GM18861 (cell line): Measurements from ENCODE around the gene TTC23L.
"Not testable (repeated sequence)": the region's sequence is repeated elsewhere in the genome, so short reads cannot be mapped to it uniquely, and the experiment has no call there.

Source experiments
- ATAC-seq: cut with Tn5 transposase; IDR thresholded peaks from one replicate; pipeline ENCODE4 v1.9.1; 2021; ENCODE audit not compliant: unreplicated experiment

The TTC23L gene

GRCh38 chr5:34916518-34916917 lies 77.6 kb downstream of the TTC23L start:
- ATAC-seq, result no peak

GRCh38 chr5:34918025-34918424 lies 79.1 kb downstream of the TTC23L start:
- ATAC-seq, result no peak

GRCh38 chr5:34919077-34919476 lies 80.1 kb downstream of the TTC23L start:
- no peak for ATAC-seq

DNA sequence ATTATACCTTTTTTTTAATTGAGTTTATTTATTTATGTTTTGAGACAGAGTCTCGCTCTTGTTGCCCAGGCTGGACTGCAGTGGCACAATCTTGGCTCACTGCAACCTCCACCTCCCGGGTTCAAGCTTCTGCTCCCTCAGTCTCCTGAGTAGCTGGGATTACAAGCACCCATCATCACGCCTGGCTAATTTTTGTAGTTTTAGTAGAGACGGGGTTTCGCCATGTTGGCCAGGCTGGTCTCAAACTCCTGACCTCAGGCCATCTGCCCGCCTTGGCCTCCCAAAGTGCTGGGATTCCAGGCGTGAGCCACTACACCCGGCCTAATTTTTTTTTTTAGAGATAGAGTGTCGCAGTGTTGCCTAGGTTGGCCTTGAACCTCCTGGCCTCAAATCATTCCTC lies 84.3 kb downstream of the TTC23L start:
- ATAC-seq, result not testable (repeated sequence)

DNA sequence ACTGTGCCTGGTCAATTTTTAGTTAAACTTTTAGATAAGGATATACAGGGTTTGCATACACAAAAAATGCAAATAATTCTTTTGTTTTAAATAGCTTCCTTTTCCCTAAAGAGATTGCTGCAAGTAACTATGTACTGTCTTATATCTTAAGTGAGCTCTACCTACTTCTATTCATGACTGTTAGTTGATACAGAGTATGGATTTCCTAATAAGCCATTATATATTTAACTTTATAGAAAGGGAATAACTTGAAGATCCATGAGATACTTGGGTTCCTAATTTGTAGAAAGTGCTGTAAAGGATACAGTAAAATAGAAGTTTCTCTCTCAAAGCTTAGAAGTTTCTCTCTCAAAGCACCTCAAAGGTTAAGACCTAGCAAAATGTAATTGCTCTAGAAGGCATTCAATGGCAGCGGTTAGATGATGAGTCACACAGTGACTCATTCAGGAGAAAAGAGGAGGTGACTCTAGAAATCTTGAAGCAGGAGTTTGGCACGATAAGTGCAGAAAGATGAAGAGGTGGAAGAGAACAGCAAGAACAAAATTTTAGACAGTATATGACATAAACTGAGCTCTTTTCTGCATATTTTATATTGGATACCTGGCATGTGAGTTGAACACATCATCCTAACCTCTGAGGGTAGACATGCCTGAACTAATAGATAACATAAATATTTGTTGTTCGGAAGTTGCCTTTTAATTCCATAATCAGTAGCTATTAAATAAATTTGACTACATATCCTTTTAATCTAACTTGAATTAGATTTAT lies 84.9 kb downstream of the TTC23L start:
- ATAC-seq, result peak; percentile 79

GRCh38 chr5:34924462-34924765 lies 85.5 kb downstream of the TTC23L start:
- ATAC-seq, result no peak

DNA sequence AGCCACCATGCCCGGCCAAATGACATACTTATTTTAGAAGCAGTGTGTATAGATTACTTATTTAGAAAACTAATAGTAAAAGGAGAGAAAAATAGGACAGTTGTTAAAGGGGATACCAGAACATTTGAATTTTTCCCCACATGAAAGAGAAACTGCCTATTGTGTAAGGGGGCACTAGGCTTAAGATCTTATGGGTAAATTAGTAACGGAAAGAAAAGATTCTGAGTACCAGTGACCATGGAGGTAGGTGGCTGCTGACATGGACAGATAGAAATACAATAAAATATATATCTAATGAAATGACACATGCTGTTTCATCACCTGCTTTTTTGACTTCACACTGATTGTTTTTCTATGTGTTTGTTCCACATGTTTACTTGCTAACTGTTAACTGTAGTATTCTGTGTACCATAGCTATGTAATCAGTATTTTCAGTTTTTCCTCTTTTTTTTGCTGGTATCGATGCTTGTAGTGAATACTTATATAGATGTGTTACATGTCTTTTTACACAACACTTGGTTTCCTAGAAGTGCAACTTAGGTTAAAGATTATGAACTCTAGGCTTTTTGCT lies 87.4 kb downstream of the TTC23L start:
- no peak for ATAC-seq

GRCh38 chr5:34927785-34928184 lies 88.8 kb downstream of the TTC23L start:
- ATAC-seq, result no peak

GRCh38 chr5:34928267-34928666 lies 89.3 kb downstream of the TTC23L start:
- no peak for ATAC-seq

DNA sequence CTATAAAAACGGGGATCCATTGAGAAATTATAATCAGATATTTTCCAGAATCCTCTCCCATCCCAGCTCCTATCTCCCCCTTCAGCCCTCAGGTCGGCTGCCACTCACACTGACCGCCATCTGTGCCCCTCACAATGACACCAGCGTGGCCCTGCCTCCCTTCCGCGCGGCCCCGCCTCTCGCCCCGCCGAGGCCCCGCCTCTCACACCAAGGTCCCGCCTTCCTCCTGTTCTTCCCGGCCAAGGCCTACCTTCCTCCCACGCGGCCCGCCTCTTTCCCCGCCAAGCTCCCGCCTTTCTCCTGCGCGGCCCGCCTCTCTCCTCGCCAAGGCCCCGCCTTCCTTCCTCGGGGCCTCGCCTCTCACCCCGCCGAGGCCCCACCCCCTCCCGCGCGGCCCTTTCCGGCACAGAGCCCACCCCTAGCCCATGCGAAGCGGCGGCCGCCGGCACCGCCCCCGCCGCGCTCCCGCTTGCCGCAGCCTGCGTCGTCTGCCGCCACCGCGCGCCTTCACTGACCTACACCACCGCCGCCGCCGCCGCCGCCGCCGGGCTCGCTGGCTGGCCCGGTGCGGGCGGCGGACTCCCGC lies 90.3 kb downstream of the TTC23L start, which contains the start of gene DNAJC21:
DNAJC21 (plus strand) TSS at position 426 of the 586 bp plus-strand sequence. CDS start 261 bp downstream, outside the sequence.
- peak; percentile 67 for ATAC-seq

DNA sequence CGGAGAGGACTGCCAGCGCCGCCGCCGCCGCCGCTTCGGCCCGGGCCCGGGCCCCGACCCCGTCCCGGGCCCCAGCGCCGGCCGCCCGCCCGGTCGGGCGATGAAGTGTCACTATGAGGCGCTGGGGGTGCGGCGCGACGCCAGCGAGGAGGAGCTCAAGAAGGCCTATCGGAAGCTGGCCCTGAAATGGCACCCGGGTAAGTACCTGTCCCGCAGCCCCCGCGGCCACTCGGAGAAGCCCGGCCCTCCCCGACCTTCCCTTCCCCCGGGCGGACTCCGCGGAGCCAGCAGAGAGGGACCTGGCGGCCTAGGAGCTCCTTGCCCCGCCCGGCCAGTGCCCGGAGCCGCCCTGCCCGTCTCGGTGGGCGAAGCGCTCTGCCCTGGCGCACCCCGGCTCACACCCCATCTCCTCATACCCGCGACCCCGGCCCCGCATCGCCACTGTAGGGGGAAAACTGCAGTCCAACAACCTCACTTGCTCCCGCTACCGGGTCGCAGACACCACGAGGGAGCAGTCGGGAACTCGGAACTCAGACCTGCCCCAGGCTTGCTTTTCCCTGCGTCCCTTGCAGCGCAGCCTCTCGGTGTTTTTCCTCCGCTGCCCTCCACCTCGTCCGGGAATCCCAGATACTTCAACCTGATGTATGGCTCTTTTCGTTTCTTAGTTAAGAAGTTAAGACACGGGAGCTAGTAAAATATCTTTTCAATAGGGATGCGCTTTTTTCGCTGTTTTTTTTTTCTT lies 90.9 kb downstream of the TTC23L start:
- ATAC-seq, result peak; percentile 58

GRCh38 chr5:34930462-34930844 lies 91.5 kb downstream of the TTC23L start:
- ATAC-seq, result no peak

DNA sequence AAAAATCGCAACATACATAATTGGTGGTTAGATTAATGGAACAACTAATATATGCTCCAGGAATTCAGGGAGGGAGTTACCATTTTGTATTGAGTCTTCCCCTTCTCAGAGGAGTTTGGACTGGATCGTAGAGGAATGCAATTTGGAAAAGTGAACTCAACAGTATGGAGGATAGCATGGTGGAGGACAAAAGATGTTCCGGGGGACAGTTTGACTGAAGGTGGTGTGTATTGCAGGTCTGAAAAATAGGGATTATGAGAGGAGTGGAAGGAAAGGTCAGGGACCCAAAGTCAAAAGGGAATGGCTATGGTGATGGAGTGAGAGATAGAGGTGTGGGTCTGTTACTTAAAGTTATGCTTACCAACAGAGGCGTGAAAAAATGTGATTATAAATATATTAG lies 91.9 kb downstream of the TTC23L start:
- ATAC-seq, result no peak

- no peak for ATAC-seq
These were observed 94.0 kb downstream of the TTC23L start for GRCh38 chr5:34932947-34933346.

GRCh38 chr5:34941936-34942335 lies 103.0 kb downstream of the TTC23L start:
- ATAC-seq, result no peak

GRCh38 chr5:34944044-34944443 lies 105.1 kb downstream of the TTC23L start:
- ATAC-seq, result no peak

DNA sequence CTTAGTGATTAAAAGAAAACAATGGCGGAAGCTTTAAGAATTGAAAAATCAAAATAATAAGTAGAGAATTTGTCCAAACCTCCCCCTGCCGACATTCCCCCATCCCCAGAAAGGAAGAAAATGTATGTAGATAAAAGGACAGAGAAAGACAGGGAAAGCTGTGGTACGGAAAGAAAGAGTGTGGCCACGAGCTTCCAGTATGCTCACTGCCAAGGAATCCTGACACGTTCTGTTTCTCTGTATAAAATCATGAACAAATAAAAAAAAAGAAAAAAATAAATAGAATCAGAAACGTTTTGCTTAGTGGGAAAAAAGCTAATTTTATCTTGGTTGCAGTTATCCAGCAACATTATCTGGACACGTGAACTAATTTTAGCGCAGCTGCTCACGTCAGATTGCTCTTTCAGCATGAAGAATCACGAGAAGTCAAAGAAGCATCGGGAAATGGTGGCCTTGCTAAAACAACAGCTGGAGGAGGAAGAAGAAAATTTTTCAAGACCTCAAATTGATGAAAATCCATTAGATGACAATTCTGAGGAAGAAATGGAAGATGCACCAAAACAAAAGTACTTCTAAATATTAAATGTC lies 105.6 kb downstream of the TTC23L start:
- no peak for ATAC-seq
